SK-N-SH (cell line): ENCODE measurements around the gene HOMER1. TPM values are rescaled to one million over a fixed set of nuclear protein-coding genes. Genes with fewer than 3 reads are reported as not detected.

Experiments
- CTCF ChIA-PET: fragments of 300-600, 350-600 bp; formaldehyde crosslinking; extraction: SDS; loops from one replicate; lab custom pipeline; 2021; lab: Yijun Ruan, JAX
- POLR2A ChIA-PET: fragments of 350-600 bp; sonication (Branson Sonifier 250); formaldehyde crosslinking; extraction: SDS; loops from one replicate; lab custom pipeline; 2020; ENCODE audit warnings: antibody characterized with exemption, inconsistent platforms; lab: Yijun Ruan, JAX
- DNase-seq: peaks from one replicate; pipeline ENCODE4 v3.0.0; 2012
- H2AFZ ChIP-seq: fragments of 200-600 bp; sonication (generic); 2 replicates; pipeline ENCODE4 v1.8.1; 2016; ENCODE audit warnings: antibody characterized with exemption, mild to moderate bottlenecking, low read depth
- H3F3A ChIP-seq: fragments of 200-600 bp; sonication (generic); replicated peaks from 2 replicates; pipeline ENCODE3; 2016; ENCODE audit warnings: antibody characterized with exemption, mild to moderate bottlenecking; ENCODE audit not compliant: insufficient read depth
- H3K27ac ChIP-seq, 2 experiments: fragments of 200-500 bp in 1 of 2; fragments of 200-600 bp in 1 of 2; sonication (Bioruptor generic) in 1 of 2; sonication (generic), shearing (Covaris generic) in 1 of 2; 2 replicates each; pipeline versions ENCODE4 v1.5.1 to v1.6.1; 2014 to 2016; ENCODE audit warnings: low read depth in 2 of 2, inconsistent platforms in 1 of 2, low read length in 1 of 2, mild to moderate bottlenecking in 1 of 2, mixed read lengths in 1 of 2
- H3K27me3 ChIP-seq: fragments of 200-600 bp; sonication (generic), shearing (Covaris generic); 2 replicates; pipeline ENCODE4 v1.6.1; 2016; ENCODE audit warnings: mixed run types; ENCODE audit not compliant: insufficient read depth
- H3K36me3 ChIP-seq, 2 experiments: fragments of 200-500 bp in 1 of 2; fragments of 200-600 bp in 1 of 2; sonication (Bioruptor generic) in 1 of 2; sonication (generic) in 1 of 2; replicated peaks in 1 of 2; 2 replicates each; pipeline versions ENCODE3 to v1.5.1; 2014 to 2016; ENCODE audit warnings: low read length in 1 of 2, mild to moderate bottlenecking in 1 of 2; ENCODE audit not compliant: insufficient read depth in 2 of 2, control insufficient read depth in 1 of 2
- H3K4me1 ChIP-seq, 2 experiments: fragments of 200-500 bp in 1 of 2; fragments of 200-600 bp in 1 of 2; sonication (Bioruptor generic) in 1 of 2; sonication (generic), shearing (Covaris generic) in 1 of 2; 2 replicates each; pipeline versions ENCODE4 v1.5.1 to v1.6.1; 2014 to 2016; ENCODE audit warnings: low read depth in 1 of 2, low read length in 1 of 2, mixed run types in 1 of 2; ENCODE audit not compliant: insufficient read depth in 2 of 2, control insufficient read depth in 1 of 2
- H3K4me2 ChIP-seq: fragments of 200-600 bp; sonication (generic), shearing (Covaris generic); 2 replicates; pipeline ENCODE4 v1.6.1; 2017; ENCODE audit warnings: mixed run types
- H3K4me3 ChIP-seq, 2 experiments: fragments of 200-500 bp in 1 of 2; fragments of 200-600 bp in 1 of 2; sonication (Bioruptor generic) in 1 of 2; sonication (generic), shearing (Covaris generic) in 1 of 2; 2 replicates each; pipeline versions ENCODE4 v1.5.1 to v1.8.1; 2014 to 2016; ENCODE audit warnings: low read depth in 2 of 2, inconsistent platforms in 1 of 2, low read length in 1 of 2, mild to moderate bottlenecking in 1 of 2, mixed read lengths in 1 of 2, moderate library complexity in 1 of 2
- H3K79me2 ChIP-seq: fragments of 200-600 bp; sonication (generic); 2 replicates; pipeline ENCODE4 v1.8.1; 2017; ENCODE audit warnings: mild to moderate bottlenecking; ENCODE audit not compliant: insufficient read depth
- H3K9ac ChIP-seq: fragments of 200-600 bp; sonication (generic); 2 replicates; pipeline ENCODE4 v1.6.1; 2017; ENCODE audit warnings: mixed run types
- H3K9me2 ChIP-seq: fragments of 200-600 bp; sonication (generic); 2 replicates; pipeline ENCODE4 v1.6.1; 2017; ENCODE audit warnings: mixed run types
- H3K9me3 ChIP-seq: fragments of 200-600 bp; sonication (generic); 2 replicates; pipeline ENCODE4 v1.6.1; 2017; ENCODE audit warnings: mixed run types, mild to moderate bottlenecking, moderate library complexity
- H4K20me1 ChIP-seq: fragments of 200-600 bp; sonication (generic); 2 replicates; pipeline ENCODE4 v1.6.1; 2017; ENCODE audit warnings: mild to moderate bottlenecking, mixed run types; ENCODE audit not compliant: insufficient read depth
- ELF1 ChIP-seq: IDR thresholded peaks from 2 replicates; pipeline ENCODE4 v1.4.0; 2012
- FOSL2 ChIP-seq: IDR thresholded peaks from 2 replicates; pipeline ENCODE4 v1.4.0; 2012; ENCODE audit warnings: low read depth, mild to moderate bottlenecking, moderate library complexity, borderline replicate concordance
- GABPA ChIP-seq: IDR thresholded peaks from 2 replicates; pipeline ENCODE4 v1.4.0; 2012; ENCODE audit warnings: low read depth, mild to moderate bottlenecking
- GATA2 ChIP-seq: sonication (generic); formaldehyde crosslinking; IDR thresholded peaks from 2 replicates; pipeline ENCODE4 v1.5.0; 2020; ENCODE audit warnings: mild to moderate bottlenecking, missing genetic modification reagents
- IRF3 ChIP-seq: fragments of 150-350 bp; IDR thresholded peaks from 2 replicates; pipeline ENCODE4 v1.6.1; 2016; ENCODE audit warnings: mild to moderate bottlenecking, low read depth, low read length
- MEF2A ChIP-seq: IDR thresholded peaks from 2 replicates; pipeline ENCODE4 v1.4.0; 2012; ENCODE audit warnings: low read depth, borderline replicate concordance
- MXI1 ChIP-seq: IDR thresholded peaks from 2 replicates; pipeline ENCODE4 v1.6.1; 2012; ENCODE audit warnings: mild to moderate bottlenecking, low read depth, low read length, improper control_type of control experiment
- PBX3 ChIP-seq: IDR thresholded peaks from 2 replicates; pipeline ENCODE4; 2012
- RAD21 ChIP-seq: IDR thresholded peaks from 2 replicates; pipeline ENCODE4 v1.6.1; 2012; ENCODE audit warnings: mild to moderate bottlenecking, low read length
- RCOR1 ChIP-seq: fragments of 150-350 bp; IDR thresholded peaks from 2 replicates; pipeline ENCODE4 v1.6.1; 2017; ENCODE audit warnings: antibody characterized with exemption, low read length
- REST ChIP-seq: IDR thresholded peaks from 2 replicates; pipeline ENCODE4 v1.6.1; 2012; ENCODE audit warnings: mild to moderate bottlenecking, low read depth, low read length, moderate library complexity
- SIN3A ChIP-seq: IDR thresholded peaks from 2 replicates; pipeline ENCODE4 v1.6.1; 2012; ENCODE audit warnings: low read depth, mild to moderate bottlenecking, low read length, moderate library complexity, borderline replicate concordance
- SMC3 ChIP-seq: IDR thresholded peaks from 2 replicates; pipeline ENCODE4 v1.6.1; 2012; ENCODE audit warnings: low read depth, low read length, improper control_type of control experiment
- TAF1 ChIP-seq: IDR thresholded peaks from 2 replicates; pipeline ENCODE4 v1.6.1; 2012; ENCODE audit warnings: low read depth, mild to moderate bottlenecking, low read length, moderate library complexity, borderline replicate concordance
- TCF12 ChIP-seq: IDR thresholded peaks from 2 replicates; pipeline ENCODE4 v1.4.0; 2012
- USF2 ChIP-seq: fragments of 150-350 bp; IDR thresholded peaks from 2 replicates; pipeline ENCODE4 v1.6.1; 2017; ENCODE audit warnings: antibody characterized with exemption, low read length, low read depth, borderline replicate concordance
- WGBS: methylation state at CpG from one replicate; pipeline ENCODE4 v1.1.6; 2017; ENCODE audit warnings: low lambda C conversion rate; 5-methylcytosine and 5-hydroxymethylcytosine counted together
- polyA plus RNA-seq, 3 experiments: library from polyadenylated mRNA; depleted of rRNA; stranded (reverse); fragments of >200 nt; gene quantifications; 2 replicates each; pipeline ENCODE4 v1.2.3, GENCODE V29; 2012

Gene HOMER1
- polyA plus RNA-seq, 1 of the 3 experiments (the other 2 are of a cell fraction): 2.2 TPM

GRCh38 chr5:79544131-79544530, 30.2 kb upstream of the HOMER1 start (continued):
- no peak for TF ChIP-seq REST
- no peak for TF ChIP-seq ELF1
- TF ChIP-seq RAD21: no peak
- TF ChIP-seq MXI1: no peak
- TF ChIP-seq SIN3A: no peak
- no peak for TF ChIP-seq SMC3
- no peak for TF ChIP-seq RCOR1
- no peak for TF ChIP-seq USF2
- TF ChIP-seq TCF12: no peak
- TF ChIP-seq FOSL2: no peak
- TF ChIP-seq GATA2: no peak

GRCh38 chr5:79540939-79541338, 27.0 kb upstream of the HOMER1 start:
- H4K20me1 ChIP-seq: no peaks in the 10 kb centered on the region
- H3K79me2 ChIP-seq: no peaks in the 10 kb centered on the region
- no peaks in the 10 kb centered on the region for H3K36me3 ChIP-seq
- no peak overlapping the region for H2AFZ ChIP-seq
- ChIA-PET POLR2A (no interaction called here), CTCF (interaction anchor here (1.3 to 1.5 kb wide), 2 partner anchors 17 to 54 kb away, joined by 3 to 5 read pairs; no protein-coding TSS in a partner anchor)
- no peaks in the 10 kb centered on the region for H3K9me3 ChIP-seq
- no peak overlapping the region for H3K4me2 ChIP-seq
- no peak overlapping the region for H3K27ac ChIP-seq
- 82% methylated on average over 6 of the region's 6 CpGs for WGBS
- H3K27me3 ChIP-seq: no peaks in the 10 kb centered on the region
- no peaks in the 10 kb centered on the region for H3K9me2 ChIP-seq
- no peak overlapping the region for H3K4me3 ChIP-seq
- no peak for DNase-seq
- no peak overlapping the region for H3K9ac ChIP-seq
- TF ChIP-seq IRF3 (no peak), SMC3 (no peak), GABPA (no peak), REST (no peak), FOSL2 (no peak), RCOR1 (no peak), PBX3 (no peak), MEF2A (no peak), TAF1 (no peak)
- TF ChIP-seq, all 33 proteins: peak for 0
- H3F3A ChIP-seq: no peaks in the 10 kb centered on the region
- H3K4me1 ChIP-seq: no peaks in the 10 kb centered on the region
